ENCODE results near the gene CXCR1.
"Not testable (repeated sequence)": the region's sequence is repeated elsewhere in the genome, so short reads cannot be mapped to it uniquely, and the experiment has no call there.

Gene CXCR1

DNA sequence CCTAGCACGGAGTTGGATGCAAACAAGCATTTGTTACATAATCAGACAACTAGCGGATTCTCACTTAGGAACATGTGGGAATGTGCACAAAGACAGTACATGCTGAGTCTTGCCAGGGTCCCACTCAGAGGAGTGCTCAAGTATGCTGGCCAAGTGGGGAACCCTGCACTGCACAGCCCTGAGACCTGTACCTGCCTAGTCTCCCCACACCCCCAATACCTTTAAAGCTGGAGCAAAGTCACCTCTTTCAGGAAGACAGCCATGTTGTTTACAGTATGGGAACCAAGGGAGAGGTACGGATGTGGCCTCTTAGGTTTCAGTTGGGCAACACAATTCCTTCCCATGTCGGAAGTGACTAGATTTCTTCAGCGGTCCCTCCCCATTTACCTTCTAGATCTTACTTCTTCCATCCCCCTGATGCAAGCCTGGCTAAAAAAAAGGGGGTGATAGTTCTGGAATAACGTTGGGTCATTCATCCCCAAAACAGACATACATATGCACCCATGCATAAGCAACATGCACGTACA lies 10.7 kb downstream of the CXCR1 start:
- DNase-seq, result no peak

DNA sequence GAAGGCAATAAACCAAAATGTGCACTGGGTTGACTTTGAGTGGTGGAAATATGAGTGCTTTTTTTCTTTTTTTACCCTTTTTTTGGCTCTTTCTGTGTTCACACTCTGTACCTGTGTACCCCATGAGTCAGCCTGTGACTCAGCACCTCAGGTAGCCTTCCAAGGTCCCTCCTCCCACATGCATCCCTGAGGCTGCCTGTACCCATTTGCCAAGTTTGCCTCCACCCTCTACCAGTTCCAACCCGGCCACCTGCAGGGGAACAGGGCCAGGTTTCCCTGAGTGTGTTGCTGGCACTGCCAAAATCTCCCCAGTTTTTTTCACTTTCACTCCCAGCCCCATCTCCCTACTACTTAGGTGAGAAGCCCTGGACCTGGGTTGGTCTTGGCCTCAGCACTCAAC lies 14.0 kb downstream of the CXCR1 start:
- no peak for DNase-seq

DNA sequence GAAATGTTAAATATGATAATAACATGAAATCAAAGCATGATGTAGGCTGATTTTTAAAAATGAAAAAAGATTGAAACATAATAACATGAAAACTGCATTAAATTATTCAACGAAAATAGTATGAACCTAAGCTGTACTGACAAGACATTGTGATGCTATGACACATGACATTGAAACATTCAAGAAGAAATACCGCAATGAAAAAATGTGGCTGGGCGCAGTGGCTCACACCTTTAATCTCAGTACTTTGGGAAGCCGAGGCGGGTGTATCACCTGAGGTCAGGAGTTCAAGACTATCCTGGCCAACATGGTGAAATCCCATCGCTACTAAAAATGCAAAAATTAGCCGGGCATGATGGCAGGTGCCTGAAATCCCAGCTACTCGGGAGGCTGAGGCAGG lies 14.6 kb downstream of the CXCR1 start:
- DNase-seq, result no peak

DNA sequence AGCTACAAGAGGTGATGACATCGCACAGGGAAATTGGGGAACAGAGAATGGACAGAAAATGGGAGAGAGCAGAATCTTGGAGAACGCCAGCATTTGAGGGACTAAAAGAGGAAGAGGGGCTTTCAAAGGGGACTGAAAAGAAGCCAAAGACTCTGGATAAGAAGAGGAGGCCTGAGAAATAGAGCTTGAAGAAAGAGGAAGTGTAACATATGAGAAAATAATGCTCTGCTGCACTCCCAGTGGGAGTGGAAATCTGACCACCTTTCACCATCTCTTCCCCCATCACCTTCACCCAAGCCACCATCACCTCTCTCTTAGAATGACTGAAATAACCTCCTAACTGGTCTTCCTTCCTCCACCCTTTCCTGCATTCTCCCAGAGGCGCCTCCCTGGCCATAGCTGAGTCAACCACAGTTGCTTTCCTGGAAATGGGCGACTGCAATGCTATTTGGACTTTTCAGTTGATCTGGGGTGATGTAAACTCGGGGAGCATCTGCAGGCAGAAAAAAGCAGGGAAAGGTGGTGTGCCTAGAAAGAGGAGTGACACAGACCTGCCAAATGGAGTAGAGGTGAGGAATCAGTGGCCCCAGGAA lies 16.8 kb downstream of the CXCR1 start:
- DNase-seq, result peak; percentile 34

DNA sequence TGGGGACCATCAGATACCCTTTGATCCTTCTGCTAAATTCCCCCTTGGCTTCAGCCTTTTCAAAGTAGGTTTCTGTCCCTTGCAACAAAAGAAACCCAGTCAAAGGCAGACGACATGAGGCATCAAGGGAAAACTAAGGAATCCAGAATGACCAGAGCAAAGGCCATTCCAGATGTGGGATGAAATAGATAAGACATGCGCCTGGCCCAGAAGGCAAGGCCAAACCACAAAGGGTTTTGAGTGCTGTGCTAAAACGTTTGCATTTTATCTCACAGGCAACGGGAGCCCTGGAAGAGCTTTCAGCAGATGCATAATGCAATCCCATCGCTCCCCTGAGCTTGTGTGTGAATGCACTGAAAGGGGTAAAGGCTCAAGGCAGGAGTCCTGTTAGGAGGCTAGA lies 17.7 kb downstream of the CXCR1 start:
- DNase-seq, result no peak

DNA sequence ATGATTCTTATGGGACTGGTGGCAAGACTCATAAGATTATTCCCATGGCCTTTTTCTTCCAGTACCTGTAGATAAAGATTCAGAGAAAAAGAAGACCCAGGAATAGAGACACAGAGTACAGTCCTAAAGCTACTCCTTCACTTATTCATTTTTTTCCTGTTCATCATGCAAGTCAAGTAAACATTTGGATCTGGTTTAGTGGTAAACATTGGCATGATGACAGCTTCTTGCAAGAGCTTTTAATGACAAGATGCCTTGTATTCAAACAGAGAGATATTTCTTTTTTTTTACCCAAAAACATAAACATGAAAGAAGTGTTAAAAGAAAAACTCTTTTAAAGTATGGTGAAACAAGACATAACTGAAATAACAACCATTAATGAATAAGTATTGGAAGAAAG lies 20.7 kb downstream of the CXCR1 start:
- DNase-seq, result no peak

DNA sequence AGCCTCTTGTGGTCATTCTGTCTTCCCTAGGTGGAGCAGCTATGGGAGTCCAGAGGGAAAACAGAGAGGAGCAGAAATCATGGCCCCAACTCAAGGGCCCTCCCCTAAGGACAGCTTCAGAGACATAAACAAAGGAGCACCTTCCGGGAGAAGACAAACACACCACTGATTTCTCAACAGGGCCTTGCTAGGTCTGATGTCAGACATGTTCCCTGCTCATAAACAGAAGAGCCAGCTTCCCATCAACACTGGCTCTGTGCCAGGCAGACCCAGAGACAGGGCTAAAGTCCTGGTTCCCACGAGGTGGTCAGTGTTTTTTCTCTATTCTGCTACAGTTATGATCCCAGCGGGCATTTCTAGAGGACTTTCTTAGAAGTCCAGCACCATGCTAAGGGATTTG lies 21.6 kb downstream of the CXCR1 start:
- DNase-seq, result no peak

DNA sequence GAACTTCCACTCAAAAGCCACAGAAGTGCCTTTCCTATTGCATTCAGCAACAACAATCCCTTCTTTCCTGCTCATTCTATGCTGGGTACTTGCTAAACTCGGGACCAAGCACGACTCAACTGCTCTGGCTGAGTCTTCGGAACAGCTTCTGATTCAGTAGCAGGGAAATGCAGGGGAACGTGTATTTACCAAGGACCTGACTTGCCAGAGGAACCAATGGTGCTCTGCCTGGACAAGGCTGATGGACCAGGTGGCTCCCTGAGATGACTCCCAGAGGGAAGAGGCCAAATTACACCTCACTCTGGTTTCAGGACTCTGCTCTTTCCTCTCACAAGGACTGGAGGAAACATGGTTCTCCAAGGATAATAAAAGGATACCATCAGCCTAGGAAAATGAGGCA lies 28.7 kb downstream of the CXCR1 start:
- DNase-seq, result no peak

DNA sequence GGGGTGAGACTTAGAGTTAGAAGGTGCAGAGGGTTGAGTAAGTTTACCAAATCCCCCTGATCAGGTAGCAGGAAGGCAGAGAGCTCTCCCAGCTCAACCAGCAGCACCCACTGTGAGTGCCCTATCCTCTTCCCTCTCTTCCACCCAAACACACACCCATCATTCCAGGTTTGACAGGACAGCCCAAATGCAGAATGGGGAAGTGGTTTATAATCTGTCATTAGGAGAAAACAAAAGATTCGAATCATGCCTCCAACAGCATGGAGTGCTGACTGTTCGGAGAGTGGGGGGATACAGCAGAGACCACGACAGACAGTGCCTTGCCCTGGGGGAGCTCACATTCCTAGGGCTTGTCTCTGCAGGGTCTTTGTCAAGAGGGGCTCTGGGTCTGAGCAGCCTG lies 29.2 kb downstream of the CXCR1 start:
- no peak for DNase-seq

DNA sequence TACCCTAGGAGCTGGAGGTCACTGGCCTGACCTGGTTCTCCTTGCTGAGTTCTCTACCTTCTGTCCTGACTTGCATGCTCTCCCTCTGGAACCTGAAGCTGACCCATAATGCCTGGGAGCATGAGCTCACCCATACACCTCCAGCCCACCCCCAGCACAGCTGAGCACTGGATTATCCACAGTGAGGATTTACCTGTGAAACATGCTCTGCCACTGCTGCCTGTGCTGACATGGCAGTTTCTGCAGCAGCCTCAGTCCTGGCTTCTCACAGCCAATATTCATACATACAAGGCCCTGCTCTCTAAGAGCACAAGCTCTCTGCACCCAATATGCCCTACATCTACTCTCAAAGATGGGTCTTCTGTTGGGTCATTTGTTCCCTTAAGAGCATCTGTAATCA lies 35.9 kb downstream of the CXCR1 start:
- no peak for DNase-seq

DNA sequence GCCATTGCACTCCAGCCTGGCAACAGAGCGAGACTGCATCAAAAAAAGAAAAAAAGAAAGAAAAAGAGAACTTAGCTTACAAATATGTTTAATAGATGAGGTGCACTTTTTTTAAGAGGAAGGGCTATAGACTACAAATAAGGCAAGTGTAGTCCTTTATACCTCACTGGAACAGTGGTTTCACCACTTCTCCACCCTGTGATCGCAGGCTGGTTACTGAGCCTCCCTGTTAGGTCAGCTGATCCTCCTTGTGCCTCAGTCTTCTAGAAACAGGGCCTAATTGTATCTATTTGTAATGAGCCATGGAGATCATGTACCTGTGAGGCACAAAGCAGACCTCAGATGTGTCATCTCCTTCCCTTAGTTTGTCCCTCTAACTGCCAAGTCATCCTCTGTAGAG lies 36.4 kb downstream of the CXCR1 start:
- DNase-seq, result no peak

DNA sequence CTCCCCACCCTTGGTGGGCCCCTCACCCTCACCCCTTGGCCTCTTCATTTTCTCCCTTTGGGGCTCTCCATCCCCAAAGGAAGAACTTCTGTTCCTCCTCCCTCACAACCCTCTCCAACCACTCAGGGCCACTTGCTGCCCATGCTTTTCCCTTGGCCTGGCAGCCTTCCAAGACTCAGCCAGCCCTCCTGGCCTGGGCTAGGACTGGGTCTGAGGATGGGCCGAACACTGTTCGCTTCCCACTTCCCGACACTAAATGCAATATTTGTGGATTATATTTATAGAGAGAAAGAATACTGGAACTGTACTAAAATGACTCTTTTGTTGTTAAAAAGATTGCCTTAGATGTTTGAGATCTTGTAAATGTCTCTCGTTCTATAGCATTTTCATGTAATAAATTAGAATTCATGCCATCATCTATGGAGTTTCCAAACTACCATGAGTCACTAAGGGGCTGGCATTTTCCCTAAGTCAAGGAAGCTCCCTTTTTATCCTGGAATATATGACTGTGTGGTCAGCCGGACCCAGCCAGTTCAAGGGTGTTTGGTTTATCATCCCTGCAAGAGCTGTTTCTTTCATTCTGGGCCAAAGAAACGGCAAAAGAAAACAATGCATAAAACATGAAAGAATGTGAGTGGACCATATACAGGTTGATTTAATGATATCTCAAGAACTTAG lies 37.2 kb downstream of the CXCR1 start:
- DNase-seq, result no peak

DNA sequence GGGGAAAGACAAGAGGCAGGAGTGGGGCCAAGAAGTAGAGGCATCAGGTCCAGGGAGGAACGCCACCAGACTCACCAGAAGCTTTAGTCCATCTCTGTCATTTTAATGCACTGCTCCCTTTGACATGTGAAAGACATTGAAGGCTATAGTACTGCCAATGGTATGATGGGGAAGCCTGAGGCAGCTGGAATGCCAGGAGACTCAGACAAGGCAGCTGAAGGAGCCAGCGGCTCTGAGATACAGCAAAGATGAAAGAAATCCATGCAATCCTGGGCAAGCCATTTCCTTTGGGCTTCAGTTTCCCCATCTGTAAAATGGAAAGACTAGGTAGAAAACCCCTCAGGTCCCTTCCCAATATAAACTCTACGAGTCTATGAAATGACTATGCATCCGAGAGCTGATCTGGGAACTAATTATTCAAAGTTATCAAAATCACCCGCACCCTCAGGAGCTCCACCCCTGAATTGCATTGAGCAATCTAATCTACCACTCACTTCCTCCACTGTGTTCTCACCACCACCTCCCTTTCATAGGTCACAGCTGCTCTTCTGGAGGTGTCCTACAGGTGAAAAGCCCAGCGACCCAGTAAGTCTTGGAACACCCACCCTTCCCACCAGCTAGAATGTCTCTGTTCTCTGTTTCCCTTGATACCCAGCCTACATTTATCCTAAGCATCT lies 37.8 kb downstream of the CXCR1 start:
- no peak for DNase-seq

DNA sequence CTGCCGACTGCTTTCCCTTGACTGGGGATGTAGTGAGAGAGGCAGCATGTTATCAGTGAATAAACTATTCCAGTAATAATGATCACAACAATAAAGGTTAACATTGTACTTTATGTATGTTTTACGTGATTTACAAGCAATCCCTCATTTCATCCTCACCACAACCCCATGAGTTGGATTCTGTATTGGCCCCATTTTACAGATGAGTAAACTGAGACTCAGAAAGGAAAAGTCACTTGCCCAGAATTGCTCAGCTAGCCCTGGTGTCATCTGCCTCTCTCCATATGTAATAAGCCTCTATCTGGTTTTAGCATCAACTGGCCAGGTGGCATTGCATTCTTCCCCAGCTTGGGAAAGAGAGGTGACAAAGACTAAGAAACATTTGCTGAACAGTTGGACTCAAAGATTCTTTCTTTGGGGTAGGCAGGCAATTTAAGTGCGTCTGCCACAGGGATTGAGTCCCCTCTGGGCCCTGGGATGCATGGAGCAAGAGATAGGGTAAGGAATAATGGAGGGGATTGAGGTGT lies 38.8 kb downstream of the CXCR1 start:
- no peak for DNase-seq

DNA sequence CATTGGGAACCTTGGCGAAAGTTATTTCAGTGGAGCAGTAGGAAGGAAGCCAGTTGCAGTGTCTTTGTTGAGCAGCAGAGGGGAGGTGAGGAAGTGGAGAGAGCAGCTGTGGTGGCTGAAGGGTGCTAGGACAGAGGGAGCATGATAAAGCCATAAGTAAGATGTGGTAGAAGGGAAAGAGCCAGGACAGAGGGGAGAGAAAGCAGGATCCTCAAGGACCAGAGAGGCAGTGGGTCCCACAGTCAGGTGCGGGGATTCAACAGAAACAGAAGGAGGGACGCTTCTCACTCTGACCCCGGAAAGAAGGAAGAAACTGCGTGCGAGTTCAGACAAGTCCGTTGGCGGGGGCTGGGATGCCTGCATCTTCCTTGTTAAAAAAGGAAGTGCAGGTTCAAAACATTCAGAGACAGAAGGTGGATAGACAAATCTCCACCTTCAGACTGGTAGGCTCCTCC lies 41.1 kb downstream of the CXCR1 start, which contains the start of gene CXCR2:
CXCR2 (plus strand) TSS at position 403 of the 455 bp plus-strand sequence. CDS start 8,774 bp downstream, outside the sequence.
- peak; percentile 37 for DNase-seq

DNA sequence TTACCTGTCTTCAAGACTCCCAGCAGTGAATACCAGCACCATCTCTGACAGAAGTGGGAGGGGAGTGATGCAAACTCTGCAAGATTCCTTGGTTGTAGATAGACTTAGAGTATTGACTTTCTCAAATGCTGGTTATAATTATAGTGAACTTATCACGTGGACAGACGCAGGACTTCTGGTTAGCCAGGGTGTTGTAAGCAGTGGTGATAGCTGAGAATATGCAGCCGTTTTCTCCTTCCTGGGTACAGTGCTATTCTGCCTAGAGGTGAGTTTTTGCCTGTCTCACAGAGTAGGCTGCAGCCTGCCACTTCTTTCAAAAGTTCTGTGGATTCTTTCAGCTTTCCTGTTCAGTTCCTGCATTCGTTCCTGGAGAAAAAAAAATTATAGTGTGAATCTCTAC lies 41.7 kb downstream of the CXCR1 start:
- no peak for DNase-seq

DNA sequence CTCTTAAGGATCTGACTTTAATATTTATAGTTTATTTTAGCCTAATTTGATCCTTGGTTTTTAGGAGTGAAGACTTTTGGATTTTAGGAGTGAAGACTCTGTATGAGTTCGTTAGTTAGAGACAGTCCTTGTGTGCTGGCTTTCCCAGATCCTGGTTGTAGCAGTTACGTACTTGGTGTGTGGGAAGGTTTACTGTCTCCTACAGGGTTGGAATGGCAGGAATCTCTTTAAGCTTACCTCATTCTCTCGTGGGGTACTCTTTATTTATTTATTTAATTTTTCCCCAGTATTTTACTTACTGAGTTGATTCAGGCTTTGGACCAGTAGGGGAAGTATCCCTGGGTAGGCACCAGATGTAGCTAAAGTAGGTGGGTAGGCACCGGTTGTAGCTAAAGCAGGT lies 42.8 kb downstream of the CXCR1 start:
- DNase-seq, result no peak

DNA sequence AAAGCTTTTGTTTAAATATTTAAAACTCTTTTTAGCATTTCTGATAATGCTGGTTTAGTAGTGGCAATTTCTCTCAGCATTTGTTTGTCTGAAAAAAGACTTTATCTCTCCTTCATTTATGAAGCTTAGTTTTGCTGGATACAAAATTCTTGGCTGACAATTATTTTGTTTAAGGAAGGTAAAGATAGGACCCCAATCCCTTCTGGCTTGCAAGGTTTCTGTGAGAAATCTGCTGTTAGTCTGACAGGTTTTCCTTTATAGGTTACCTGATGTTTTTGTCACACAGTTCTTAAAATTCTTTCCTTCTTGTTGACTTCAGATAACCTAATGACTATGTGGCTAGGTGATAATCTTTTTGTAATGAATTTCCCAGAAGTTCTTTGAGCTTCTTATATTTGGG lies 44.5 kb downstream of the CXCR1 start:
- DNase-seq, result not testable (repeated sequence)

DNA sequence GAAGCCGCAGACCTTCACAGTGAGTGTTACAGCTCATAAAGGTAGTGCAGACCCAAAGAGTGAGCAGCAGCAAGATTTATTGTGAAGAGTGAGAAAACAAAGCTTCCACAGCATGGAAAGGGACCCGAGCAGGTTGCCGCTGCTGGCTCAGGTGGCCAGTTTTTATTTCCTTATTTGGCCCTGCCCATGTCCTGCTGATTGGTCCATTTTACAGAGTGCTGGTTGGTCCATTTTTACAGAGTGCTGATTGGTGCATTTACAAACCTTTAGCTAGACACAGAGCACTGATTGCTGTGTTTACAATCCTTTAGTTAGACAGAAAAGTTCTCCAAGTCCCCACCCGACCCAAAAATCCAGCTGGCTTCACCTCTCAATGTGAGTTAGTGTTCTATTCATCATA lies 45.0 kb downstream of the CXCR1 start:
- DNase-seq, result not testable (repeated sequence)

All from suppressor macrophage treated with lipopolysaccharide for 4 hours (primary cell).